IPS-NIHi11 (cell line): ENCODE results near the gene TSPAN3.

Experiments
- DNase-seq: peaks from one replicate; pipeline ENCODE4 v3.0.0; 2012; ENCODE audit warnings: mixed read lengths, low spot score

Gene TSPAN3

GRCh38 chr15:77009176-77009575 is 61.7 kb downstream of the TSPAN3 start:
- no peak for DNase-seq

GRCh38 chr15:77004189-77004588 is 66.7 kb downstream of the TSPAN3 start:
- DNase-seq, result no peak

GRCh38 chr15:77002954-77003912 is 67.7 kb downstream of the TSPAN3 start:
- DNase-seq, result no peak

GRCh38 chr15:77002436-77002835 is 68.5 kb downstream of the TSPAN3 start:
- DNase-seq, result no peak

GRCh38 chr15:77001966-77002365 is 68.9 kb downstream of the TSPAN3 start:
- no peak for DNase-seq

- no peak for DNase-seq
Observed at GRCh38 chr15:77001351-77001750, 69.6 kb downstream of the TSPAN3 start.

- no peak for DNase-seq
Observed at GRCh38 chr15:76999996-77000395, 70.9 kb downstream of the TSPAN3 start.

- no peak for DNase-seq
Observed at GRCh38 chr15:76998663-76999285, 72.1 kb downstream of the TSPAN3 start.

GRCh38 chr15:76996526-76997401 is 74.1 kb downstream of the TSPAN3 start:
- no peak for DNase-seq

- no peak for DNase-seq
Observed at GRCh38 chr15:76996076-76996525, 74.8 kb downstream of the TSPAN3 start.

GRCh38 chr15:76994971-76995945 is 75.7 kb downstream of the TSPAN3 start, which contains the start of gene PSTPIP1:
Gene PSTPIP1 (plus strand): TSS chr15:76995126. CDS start chr15:76995574, 448 bp downstream.
- DNase-seq, result no peak

- DNase-seq, result no peak
Observed at GRCh38 chr15:76994496-76994895, 76.4 kb downstream of the TSPAN3 start.

- no peak for DNase-seq
Observed at GRCh38 chr15:76994001-76994400, 76.9 kb downstream of the TSPAN3 start.

- DNase-seq, result no peak
Observed at GRCh38 chr15:76993114-76993725, 77.7 kb downstream of the TSPAN3 start.

- DNase-seq, result no peak
Observed at GRCh38 chr15:76991741-76992645, 78.9 kb downstream of the TSPAN3 start.
